22Rv1 (cell line): ENCODE measurements around the gene ANKLE1.

ENCODE experiments used
- CTCF ChIP-seq: fragments of 450-650 bp; IDR thresholded peaks from 2 replicates; pipeline ENCODE4 v1.5.1; 2017; ENCODE audit warnings: mild to moderate bottlenecking
- ZFX ChIP-seq: fragments of 450-650 bp; IDR thresholded peaks from 2 replicates; pipeline ENCODE4 v1.6.1; 2017; ENCODE audit warnings: antibody characterized with exemption, borderline replicate concordance

GRCh38 chr19:17255150-17255621 lies 26.5 kb upstream of the ANKLE1 start:
- TF ChIP-seq CTCF = no peak
- no peak for TF ChIP-seq ZFX
